Liver (tissue), 3 donors: ENCODE data around the gene PAPOLG.

ENCODE experiments used
- ATF3 ChIP-seq: IDR thresholded peaks from 2 replicates; pipeline ENCODE4 v1.6.1; 2016; ENCODE audit warnings: antibody characterized with exemption
- CTCF ChIP-seq: fragments of 150-350 bp; IDR thresholded peaks from 2 replicates; pipeline ENCODE4 v1.5.1; 2017; ENCODE audit warnings: improper control_type of control experiment, low read depth, low read length; ENCODE audit not compliant: missing input control
- HNF4A ChIP-seq, 2 donors: conservative IDR thresholded peaks; 2 replicates each; pipeline ENCODE4 v1.6.1; 2016; ENCODE audit warnings: antibody characterized with exemption in 2 of 2, mild to moderate bottlenecking in 2 of 2
- MAX ChIP-seq: IDR thresholded peaks from 2 replicates; pipeline ENCODE4 v1.6.1; 2016; ENCODE audit warnings: antibody characterized with exemption
- RAD21 ChIP-seq, 2 donors: IDR thresholded peaks; 2 replicates each; pipeline ENCODE4 v1.6.1; 2016; ENCODE audit warnings: antibody characterized with exemption in 2 of 2, mild to moderate bottlenecking in 2 of 2
- RXRA ChIP-seq, 2 donors: IDR thresholded peaks; 2 replicates each; pipeline ENCODE4 v1.6.1; 2017 to 2018; ENCODE audit warnings: antibody characterized with exemption in 2 of 2, mild to moderate bottlenecking in 1 of 2
- donor health status: healthy.
- donor health status: healthy.

- TF ChIP-seq CTCF: no peak
- peak in 1 of 2 donors; percentile 31 for TF ChIP-seq HNF4A (conservative IDR thresholded peaks at IDR 0.05)
- no peak for TF ChIP-seq ATF3
- TF ChIP-seq RXRA (IDR thresholded peaks at IDR 0.05): no peak
- TF ChIP-seq RAD21 (IDR thresholded peaks at IDR 0.05): peak in 1 of 2 donors; percentile 25
- TF ChIP-seq MAX: no peak
Observed at GRCh38 chr2:60779426-60779825, 23.4 kb downstream of the PAPOLG start.
